GM18858 (cell line): ENCODE measurements around the gene MAP3K21.

Source experiments
- ATAC-seq: cut with Tn5 transposase; IDR thresholded peaks from one replicate; pipeline ENCODE4 v1.9.1; 2021; ENCODE audit not compliant: unreplicated experiment

The MAP3K21 gene

GRCh38 chr1:233323718-233324117, 3.8 kb upstream of the MAP3K21 start:
- ATAC-seq, result no peak

DNA sequence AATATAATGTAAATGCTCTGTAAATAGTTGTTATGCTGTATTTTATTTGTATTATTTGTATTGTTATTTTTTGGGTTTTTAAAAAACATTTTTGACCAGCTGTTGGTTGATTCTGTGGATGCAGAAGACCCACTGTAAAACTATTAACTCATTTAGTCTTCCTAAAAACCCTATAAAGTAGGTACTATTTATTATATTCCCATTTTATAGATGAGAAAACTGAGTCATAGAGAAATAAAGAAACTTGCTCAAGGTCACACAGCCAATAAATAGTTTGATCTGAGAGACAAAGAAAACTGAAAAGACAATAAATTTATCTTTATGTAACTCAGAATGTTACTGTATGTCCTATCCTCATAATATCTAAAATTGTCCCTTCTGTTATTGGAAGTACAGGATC, 1.2 kb upstream of the MAP3K21 start:
- ATAC-seq, result no peak

- ATAC-seq, result peak; percentile 75
Observed at GRCh38 chr1:233326811-233327650, 493 bp upstream of the MAP3K21 start.

- ATAC-seq, result peak; percentile 14
Observed at GRCh38 chr1:233328142-233328921, 808 bp downstream of the MAP3K21 start.

DNA sequence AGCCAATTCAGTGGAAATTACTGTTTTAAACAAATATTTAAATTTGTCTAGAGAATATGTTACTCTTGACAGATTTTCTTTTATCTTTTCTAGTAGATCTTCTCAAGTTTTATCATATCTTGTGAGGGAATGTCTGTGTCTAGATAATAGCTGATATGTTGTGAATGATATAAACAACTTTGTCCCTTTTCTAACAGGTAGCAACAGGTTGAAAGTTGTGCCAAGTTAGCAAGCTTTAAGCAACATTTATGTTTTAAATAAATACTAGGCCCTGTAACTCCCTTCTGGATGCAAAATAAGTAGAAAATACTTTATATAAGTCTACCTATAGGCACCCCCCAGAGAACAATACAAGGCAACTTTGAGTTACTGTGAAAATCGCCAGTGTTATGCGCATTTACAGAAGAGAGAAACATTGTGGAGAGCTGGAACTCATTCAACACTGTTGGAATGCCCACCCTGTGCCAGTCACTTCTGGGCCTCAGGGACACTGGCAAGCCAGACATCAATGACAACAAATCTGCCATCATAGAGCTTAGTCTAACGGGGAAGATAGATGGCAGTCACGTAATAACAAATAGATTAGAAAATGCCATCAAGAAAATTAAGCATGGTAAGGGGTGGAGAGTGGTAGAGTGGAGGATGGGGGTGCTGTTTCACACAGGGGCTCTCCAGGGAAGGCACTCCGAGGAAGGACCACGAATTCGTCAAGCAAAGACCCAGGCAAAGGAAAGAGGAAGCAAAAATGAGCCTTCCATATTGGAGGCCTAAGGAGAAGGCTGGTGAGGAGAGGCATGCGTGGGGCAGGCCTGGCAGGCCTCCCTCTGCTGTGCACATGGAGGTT, 4.4 kb downstream of the MAP3K21 start:
- no peak for ATAC-seq

DNA sequence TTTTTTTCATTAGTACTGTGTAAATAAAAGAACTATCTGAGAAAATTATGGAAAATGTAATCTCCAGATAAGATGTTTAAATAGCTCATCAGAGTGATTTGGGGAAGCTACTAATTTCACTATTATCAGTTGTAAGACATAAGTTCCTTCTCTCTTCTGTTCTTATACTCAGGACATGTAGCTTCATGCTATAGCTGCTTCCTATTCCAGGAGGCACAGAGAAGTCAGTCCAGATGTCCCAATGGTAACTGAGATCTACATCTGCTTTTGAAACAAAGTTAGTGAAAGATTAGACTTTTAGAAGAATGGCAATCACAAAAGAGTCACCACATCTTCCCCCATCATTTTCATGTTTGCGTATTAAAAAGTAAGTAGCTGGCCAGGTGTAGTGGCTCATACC, 5.6 kb downstream of the MAP3K21 start:
- ATAC-seq, result no peak

DNA sequence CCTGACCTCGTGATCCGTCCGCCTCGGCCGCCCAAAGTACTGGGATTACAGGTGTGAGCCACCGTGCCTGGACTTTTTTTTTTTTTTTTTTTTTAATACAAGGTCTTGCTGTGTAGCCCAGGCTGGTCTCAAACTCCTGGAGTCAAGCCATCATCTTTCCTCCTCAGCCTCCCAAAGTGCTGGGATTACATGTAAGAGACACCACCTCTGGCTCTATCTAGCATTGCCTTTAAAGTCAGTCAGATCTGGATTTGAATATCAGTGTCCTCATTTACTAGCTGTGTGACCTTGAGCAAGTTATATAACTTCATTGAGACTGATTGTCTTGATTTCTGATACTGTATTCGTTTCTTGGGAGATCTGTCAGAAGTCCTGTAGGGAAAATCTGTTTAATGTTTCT, 6.6 kb downstream of the MAP3K21 start:
- ATAC-seq, result no peak

GRCh38 chr1:233336554-233337456, 9.3 kb downstream of the MAP3K21 start:
- no peak for ATAC-seq

DNA sequence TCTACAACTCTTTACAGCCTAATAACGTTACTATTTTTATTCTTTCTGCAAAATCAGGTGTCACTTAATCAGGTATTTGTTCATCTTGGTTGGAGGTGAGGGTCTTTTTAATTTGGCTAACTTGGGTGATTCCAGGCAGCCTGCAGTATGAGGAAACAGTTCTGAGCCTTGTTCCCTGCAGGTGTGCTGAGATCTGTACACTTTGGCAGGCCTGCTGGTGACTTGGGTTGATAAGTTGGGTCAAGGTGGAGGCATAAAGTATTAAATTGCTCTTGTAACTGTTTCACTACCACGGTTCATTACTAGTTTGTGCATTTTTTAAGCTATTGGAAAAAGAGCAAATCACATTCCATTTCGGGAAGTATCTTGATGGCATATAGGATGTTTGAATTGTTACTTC, 10.0 kb downstream of the MAP3K21 start:
- no peak for ATAC-seq

DNA sequence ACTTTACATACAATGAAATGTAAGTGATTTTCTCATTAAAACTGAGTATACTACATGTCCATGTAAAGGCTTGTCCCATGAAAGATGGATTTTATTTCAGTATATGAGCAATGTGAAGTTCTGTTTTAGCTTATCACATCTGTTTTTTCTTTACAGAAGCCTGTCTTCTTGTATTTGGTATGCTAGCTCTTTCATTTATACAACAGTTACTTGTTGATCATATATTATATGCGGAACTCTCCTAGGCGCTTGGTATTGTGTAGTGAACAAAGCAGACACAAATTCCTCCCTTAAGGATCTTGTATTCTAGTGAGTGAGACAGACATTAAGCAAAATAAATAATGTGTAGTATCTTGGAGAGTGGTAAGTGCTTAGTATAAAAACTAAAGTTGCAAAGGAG, 10.6 kb downstream of the MAP3K21 start:
- no peak for ATAC-seq

GRCh38 chr1:233340031-233340555, 12.6 kb downstream of the MAP3K21 start:
- no peak for ATAC-seq

DNA sequence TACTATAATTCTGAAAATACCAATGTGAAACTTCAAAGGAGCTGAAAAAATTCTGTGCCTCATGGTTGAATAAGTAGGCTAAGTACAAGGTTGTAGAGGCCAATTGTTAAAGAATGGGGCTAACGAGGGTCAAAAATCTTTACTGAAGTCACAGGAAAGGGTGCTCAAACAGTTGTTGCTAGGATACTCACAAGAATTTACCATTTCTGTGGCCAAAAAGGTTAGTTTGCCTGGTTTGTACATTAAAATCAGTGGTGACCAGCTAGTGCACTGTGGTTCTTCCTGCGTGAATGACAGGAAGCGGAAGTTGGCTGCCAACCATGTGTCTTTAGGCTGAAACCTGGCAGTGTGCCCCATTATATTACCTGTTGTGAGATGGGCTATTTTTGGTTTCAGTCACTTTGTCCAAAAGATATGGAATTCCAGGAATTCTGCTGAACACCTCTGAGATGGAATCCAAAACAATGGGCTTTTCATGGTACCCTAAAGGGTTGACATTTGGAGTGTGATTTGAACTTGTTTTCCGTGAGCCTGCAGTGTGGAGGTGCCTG, 13.5 kb downstream of the MAP3K21 start:
- ATAC-seq, result no peak

GRCh38 chr1:233342086-233342485, 14.6 kb downstream of the MAP3K21 start:
- no peak for ATAC-seq

GRCh38 chr1:233343262-233343661, 15.7 kb downstream of the MAP3K21 start:
- ATAC-seq, result no peak

GRCh38 chr1:233347338-233347737, 19.8 kb downstream of the MAP3K21 start:
- no peak for ATAC-seq

GRCh38 chr1:233349137-233349536, 21.6 kb downstream of the MAP3K21 start:
- no peak for ATAC-seq

DNA sequence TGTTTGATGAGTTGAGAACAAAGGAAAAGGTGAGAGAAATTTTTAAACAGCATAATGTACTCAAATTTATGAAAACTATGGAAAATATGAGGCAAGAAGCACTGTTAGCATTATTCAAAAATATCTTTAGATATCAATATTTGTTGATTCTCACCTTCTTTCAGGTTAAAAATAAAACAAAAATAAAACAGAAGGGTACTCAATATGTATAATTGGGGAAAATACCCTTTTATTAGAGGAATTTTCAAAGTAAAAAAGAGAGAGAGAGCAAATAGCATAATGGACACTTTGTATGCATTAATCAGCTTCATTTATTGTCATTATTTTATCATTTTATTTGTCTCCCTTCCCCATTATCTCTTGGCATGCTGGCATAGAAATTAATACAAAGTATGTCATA, 27.5 kb downstream of the MAP3K21 start:
- ATAC-seq, result no peak

GRCh38 chr1:233355841-233356704, 28.5 kb downstream of the MAP3K21 start:
- peak; percentile 62 for ATAC-seq

DNA sequence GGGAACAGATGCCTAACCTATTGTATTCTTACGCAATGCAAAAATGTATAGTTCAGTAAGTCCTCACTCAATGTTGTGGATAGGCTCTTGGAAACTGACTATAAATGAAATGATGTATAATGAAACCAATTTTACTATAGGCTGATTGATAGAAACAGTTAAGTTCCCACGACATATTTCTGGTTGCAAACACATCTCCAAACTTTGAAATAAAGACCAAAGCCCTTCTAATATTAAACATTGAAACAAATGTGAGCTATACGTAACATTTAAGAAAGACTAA, 29.1 kb downstream of the MAP3K21 start:
- peak; percentile 21 for ATAC-seq
